GM21360 (cell line): Measurements from ENCODE around the gene SPECC1.
"Not testable (repeated sequence)": the region's sequence is repeated elsewhere in the genome, so short reads cannot be mapped to it uniquely, and the experiment has no call there.

ENCODE experiments used
- ATAC-seq: cut with Tn5 transposase; IDR thresholded peaks from one replicate; pipeline ENCODE4 v1.9.1; 2021; ENCODE audit warnings: mild to moderate bottlenecking, moderate library complexity; ENCODE audit not compliant: unreplicated experiment

SPECC1 gene

DNA sequence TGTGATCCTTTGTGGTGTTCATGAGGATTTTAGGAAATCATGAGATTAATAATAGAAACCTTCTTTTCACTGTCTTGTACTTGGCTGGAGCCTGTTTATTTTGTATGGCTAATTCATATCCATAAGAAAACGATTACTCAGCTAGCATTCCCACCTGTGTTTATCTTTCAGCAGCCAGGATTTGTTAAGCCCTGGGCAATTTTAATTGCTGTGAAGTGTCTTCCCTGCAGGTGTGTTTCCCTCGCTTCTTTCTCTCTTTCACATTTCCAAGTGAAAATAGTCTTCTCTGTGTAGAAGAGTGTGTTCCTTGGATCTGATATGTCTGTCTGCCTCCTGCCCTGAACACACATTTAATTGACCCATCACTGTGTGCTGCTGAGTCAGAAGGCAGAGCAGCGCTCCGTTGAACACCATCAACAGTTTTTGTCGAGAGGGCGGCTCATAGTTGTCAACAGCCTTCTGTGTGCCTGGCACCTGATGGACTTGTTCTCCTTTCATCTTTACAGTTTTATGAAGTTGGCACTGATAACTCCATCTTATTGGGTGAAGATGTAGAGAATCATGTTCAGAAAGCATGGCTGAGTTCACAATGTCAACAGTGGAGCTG lies 83.2 kb downstream of the SPECC1 start:
- no peak for ATAC-seq

GRCh38 chr17:20092973-20093626 lies 83.9 kb downstream of the SPECC1 start:
- no peak for ATAC-seq

GRCh38 chr17:20094777-20095176 lies 85.6 kb downstream of the SPECC1 start:
- no peak for ATAC-seq

- ATAC-seq = no peak
Measured at GRCh38 chr17:20095336-20096080, 86.3 kb downstream of the SPECC1 start.

DNA sequence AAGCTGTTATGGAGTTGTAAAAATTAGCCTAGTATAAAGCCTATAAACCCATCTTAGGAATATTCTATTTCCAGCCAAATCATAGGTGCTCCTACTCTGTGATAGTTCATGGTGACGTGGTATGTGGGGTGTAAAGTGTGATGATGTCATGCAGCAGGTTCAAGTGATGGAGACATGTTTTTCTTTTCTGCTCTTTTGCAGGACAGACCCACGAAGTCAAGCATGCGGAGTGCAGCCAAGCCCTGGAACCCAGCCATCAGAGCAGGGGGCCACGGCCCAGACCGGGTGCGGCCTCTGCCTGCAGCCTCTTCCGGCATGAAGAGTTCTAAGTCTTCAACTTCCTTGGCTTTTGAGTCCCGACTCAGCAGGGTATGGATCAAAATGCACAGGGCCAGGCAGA lies 87.3 kb downstream of the SPECC1 start:
- ATAC-seq = no peak

GRCh38 chr17:20097330-20097729 lies 88.2 kb downstream of the SPECC1 start:
- no peak for ATAC-seq

DNA sequence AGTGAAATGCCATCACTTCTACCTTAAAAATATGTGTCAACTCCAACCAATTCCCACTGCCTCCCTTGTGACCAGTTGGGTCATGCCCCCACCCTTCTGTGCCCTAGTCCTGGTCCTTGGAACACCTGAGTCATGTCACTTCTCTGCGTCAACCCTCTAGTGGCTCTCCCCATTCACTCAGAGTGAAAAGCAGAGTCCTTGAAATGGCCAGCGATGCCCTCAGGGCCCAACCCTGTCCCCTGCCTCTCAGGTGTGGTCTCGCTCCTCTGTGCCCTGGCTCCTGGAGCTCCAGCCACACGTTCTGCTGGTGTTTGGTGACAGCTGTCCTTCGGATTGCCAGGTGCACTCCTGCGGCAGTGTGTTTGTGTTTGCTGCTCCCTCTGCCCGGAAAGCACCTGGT lies 89.2 kb downstream of the SPECC1 start:
- ATAC-seq = no peak

DNA sequence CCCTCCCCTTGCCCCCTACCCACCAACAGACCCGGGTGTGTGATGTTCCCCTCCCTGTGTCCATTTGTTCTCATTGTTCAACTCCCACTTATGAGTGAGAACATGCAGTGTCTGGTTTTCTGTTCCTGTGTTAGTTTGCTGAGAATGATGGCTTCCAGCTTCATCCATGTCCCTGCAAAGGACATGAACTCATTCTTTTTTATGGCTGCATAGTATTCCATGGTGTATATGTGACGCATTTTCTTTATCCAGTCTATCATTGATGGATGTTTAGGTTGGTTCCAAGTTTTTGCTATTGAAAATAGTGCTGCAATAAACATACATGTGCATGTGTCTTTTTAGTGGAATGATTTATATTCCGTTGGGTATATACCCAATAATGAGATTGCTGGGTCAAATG lies 91.6 kb downstream of the SPECC1 start:
- ATAC-seq = not testable (repeated sequence)

- no peak for ATAC-seq
Measured at GRCh38 chr17:20103454-20104446, 94.6 kb downstream of the SPECC1 start.

DNA sequence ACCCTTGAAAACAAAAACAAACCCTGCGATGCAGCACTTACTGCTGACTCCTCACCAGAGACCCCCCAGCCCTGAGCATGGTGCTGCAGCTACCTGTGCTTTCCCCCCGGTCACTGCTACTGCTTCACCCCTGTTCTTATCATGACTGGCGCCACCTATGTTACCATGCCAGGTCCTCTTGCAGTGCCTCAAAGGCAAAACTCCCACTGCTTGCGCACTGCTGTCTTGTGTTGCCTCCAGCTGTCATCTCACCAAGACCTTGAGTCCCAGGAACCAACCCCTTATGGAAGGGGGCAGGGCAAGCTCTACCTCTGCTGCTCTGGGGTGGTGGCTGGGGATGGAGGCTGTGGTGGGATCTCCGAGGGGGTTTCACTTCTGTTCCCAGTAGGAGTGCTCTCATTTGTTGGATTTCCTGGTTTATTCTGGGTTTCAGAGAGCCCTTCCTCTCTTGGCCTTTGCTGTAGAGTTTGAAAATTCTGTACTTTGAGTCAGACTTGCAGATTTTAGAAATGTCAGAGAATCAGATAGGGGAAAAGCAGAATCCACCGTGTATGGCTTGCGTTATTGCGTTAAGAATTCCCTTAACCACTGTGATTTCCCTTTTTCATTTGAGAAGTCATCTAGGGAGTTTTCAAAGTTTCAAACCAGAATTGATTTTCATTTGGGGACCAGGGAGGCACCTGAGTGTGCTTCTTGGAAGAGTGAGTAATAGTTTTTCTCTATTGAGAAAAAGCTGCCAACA lies 96.6 kb downstream of the SPECC1 start:
- ATAC-seq = no peak

DNA sequence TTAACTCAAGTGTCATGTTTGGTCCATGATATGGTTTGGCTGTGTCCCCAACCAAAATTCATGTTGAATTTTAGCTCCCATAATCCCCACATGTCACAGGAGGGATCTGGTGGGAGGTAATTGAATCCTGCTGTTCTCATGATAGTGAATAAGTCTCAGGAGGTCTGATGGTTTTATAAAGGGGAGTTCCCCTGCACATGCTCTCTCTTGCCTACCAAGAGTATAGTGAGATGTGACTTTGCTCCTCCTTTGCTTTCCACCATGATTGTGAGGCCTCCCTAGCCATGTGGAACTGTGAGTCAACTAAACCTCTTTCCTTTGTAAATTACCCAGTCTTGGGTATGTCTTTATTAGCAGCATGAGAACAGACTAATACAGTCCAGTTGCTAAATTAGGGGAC lies 97.3 kb downstream of the SPECC1 start:
- ATAC-seq = not testable (repeated sequence)

- no peak for ATAC-seq
Measured at GRCh38 chr17:20109076-20109475, 99.9 kb downstream of the SPECC1 start.

DNA sequence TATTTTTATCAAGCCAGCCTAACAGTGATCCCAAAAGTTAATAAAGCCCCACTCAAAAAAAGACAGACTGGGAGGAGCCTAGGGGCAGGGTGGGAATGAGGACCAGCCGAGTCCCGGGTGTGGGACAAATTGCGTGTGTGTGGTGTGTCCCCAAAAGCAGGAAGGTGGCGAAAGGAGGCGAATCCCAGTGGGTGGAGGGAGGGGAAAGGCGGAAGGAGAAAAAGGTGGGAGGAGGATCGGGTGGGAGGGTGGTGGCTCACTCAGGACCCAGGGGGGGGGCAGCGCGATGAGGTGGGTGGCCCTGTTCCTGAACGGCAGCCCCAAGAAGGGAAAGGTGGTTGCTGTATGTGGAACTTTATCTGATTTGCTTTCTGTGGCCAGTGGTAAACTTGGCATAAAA lies 102.4 kb downstream of the SPECC1 start:
- ATAC-seq = no peak

GRCh38 chr17:20114466-20114865 lies 105.3 kb downstream of the SPECC1 start:
- ATAC-seq = no peak

DNA sequence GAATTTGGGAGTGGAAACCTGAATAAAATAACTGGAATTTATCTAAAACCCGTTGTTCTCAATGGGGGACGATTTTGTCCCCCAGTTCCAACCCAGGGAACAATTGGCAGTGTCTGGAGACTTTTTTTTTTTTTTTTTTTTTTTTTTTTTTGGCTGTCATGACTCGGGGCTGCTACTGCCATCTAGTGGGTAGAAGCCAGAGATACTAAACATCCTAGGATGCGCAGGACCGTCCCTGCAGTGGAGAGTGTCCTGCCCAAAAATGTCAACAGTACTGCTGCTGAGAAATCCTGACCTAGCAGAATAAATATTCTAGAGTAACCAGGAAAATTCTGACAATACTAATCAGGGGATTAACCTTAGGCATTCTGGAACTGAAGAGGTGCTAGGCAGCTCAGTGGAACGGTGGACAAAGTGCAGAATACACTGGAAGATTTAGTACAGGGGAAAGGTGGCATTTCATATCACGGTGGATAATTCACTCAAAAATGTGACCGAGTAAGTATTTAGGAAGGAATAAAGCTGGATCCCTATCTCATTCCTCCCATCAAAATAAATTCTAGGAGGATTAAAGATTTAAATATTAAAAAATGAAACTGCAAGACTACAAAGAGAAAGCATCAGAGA lies 107.6 kb downstream of the SPECC1 start:
- ATAC-seq = no peak

- no peak for ATAC-seq
Measured at GRCh38 chr17:20118280-20118679, 109.1 kb downstream of the SPECC1 start.

- ATAC-seq = no peak
Measured at GRCh38 chr17:20120836-20121235, 111.7 kb downstream of the SPECC1 start.

GRCh38 chr17:20121359-20122253 lies 112.4 kb downstream of the SPECC1 start:
- ATAC-seq = no peak
